DOHH2 (cell line): ENCODE results near the gene IFI44.

Experiments
- H3F3A ChIP-seq: fragments of 200-600 bp; sonication (generic), shearing (Covaris generic); 2 replicates; pipeline ENCODE4 v1.6.0; 2016; ENCODE audit warnings: antibody characterized with exemption, mild to moderate bottlenecking; ENCODE audit not compliant: control insufficient read depth, insufficient read depth
- H3K27ac ChIP-seq: fragments of 200-600 bp; sonication (generic); 2 replicates; pipeline ENCODE4 v1.5.1; 2014; ENCODE audit warnings: low read depth, mild to moderate bottlenecking, low read length, moderate library complexity
- H3K27me3 ChIP-seq: fragments of 200-600 bp; sonication (generic); 2 replicates; pipeline ENCODE4 v1.6.1; 2014; ENCODE audit warnings: mild to moderate bottlenecking, low read length, mixed read lengths; ENCODE audit not compliant: control insufficient read depth
- H3K36me3 ChIP-seq: fragments of 200-600 bp; sonication (generic); 2 replicates; pipeline ENCODE4 v1.6.1; 2014; ENCODE audit warnings: mild to moderate bottlenecking, low read length, moderate library complexity, mixed read lengths; ENCODE audit not compliant: control insufficient read depth
- H3K4me1 ChIP-seq: fragments of 200-600 bp; sonication (generic); 2 replicates; pipeline ENCODE4 v1.6.1; 2014; ENCODE audit warnings: mild to moderate bottlenecking, low read length, mixed read lengths; ENCODE audit not compliant: control insufficient read depth
- H3K4me2 ChIP-seq: fragments of 200-600 bp; sonication (generic); 2 replicates; pipeline ENCODE4 v1.6.0; 2014; ENCODE audit warnings: mild to moderate bottlenecking, low read length, moderate library complexity
- H3K4me3 ChIP-seq: fragments of 200-600 bp; sonication (generic); 2 replicates; pipeline ENCODE4 v1.5.1; 2014; ENCODE audit warnings: mild to moderate bottlenecking, low read length, mixed read lengths
- H3K79me2 ChIP-seq: fragments of 200-600 bp; sonication (generic); 2 replicates; pipeline ENCODE4 v1.6.1; 2014; ENCODE audit warnings: mild to moderate bottlenecking, low read length, mixed read lengths; ENCODE audit not compliant: control insufficient read depth
- H3K9me2 ChIP-seq: fragments of 200-600 bp; sonication (generic); replicated peaks from 2 replicates; pipeline ENCODE4 v1.6.1; 2014; ENCODE audit warnings: mild to moderate bottlenecking, low read length, mixed read lengths; ENCODE audit not compliant: control insufficient read depth
- H3K9me3 ChIP-seq: fragments of 200-600 bp; sonication (generic); 2 replicates; pipeline ENCODE4 v1.6.1; 2014; ENCODE audit warnings: antibody characterized with exemption, low read length, mixed read lengths; ENCODE audit not compliant: control insufficient read depth, insufficient read depth
- H4K20me1 ChIP-seq: fragments of 200-600 bp; sonication (generic); 2 replicates; pipeline ENCODE4 v1.6.0; 2014; ENCODE audit warnings: low read depth, mild to moderate bottlenecking, antibody characterized with exemption, low read length, moderate library complexity; ENCODE audit not compliant: control insufficient read depth, insufficient read depth
- CTCF ChIP-seq: fragments of 200-600 bp; sonication (generic); IDR thresholded peaks from one replicate; pipeline ENCODE4 v1.5.1; 2014; ENCODE audit warnings: antibody characterized with exemption, mild to moderate bottlenecking, low read depth, low read length; ENCODE audit not compliant: poor library complexity, severe bottlenecking
- EZH2phosphoT487 ChIP-seq: fragments of 200-600 bp; sonication (generic); IDR thresholded peaks from 2 replicates; pipeline ENCODE4 v1.6.1; 2017; ENCODE audit warnings: borderline replicate concordance, mild to moderate bottlenecking, antibody characterized with exemption, low read length, moderate library complexity, mixed read lengths

Gene IFI44

GRCh38 chr1:78678324-78678723 lies 28.7 kb downstream of the IFI44 start:
- no peaks in the 10 kb centered on the region for H3K9me3 ChIP-seq
- H3K4me1 ChIP-seq, result no peaks in the 10 kb centered on the region
- H3K9me2 ChIP-seq, result no peaks in the 10 kb centered on the region
- no peak overlapping the region for H3K4me2 ChIP-seq
- no peak overlapping the region for H3K4me3 ChIP-seq
- no peaks in the 10 kb centered on the region for H3K36me3 ChIP-seq
- no peak overlapping the region for H3K27ac ChIP-seq
- no peaks in the 10 kb centered on the region for H3F3A ChIP-seq
- TF ChIP-seq EZH2phosphoT487, result no peak
- TF ChIP-seq CTCF, result no peak
- H4K20me1 ChIP-seq, result no peaks in the 10 kb centered on the region
- H3K79me2 ChIP-seq, result no peaks in the 10 kb centered on the region
- no peaks in the 10 kb centered on the region for H3K27me3 ChIP-seq

DNA sequence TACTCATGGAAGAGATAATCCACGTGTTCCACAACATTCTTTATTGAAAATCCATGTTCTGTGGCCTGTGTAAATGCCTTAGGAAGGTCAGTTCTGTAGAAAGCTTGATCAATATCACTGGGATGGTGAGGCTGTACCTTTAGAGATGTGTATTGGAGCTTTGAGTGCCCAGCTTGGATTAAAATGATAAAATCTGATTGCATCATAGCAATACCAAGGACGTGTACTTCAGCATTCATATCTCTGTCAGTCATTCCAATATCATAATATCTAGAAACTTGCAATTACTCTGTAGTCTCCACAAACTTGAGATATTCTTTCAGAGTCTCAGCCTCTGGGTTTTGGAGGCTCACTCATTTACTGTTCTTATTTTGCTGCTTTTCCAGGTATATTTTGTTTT lies 31.6 kb downstream of the IFI44 start:
- no peaks in the 10 kb centered on the region for H3K9me2 ChIP-seq
- H3K79me2 ChIP-seq, result no peaks in the 10 kb centered on the region
- H4K20me1 ChIP-seq, result no peaks in the 10 kb centered on the region
- H3K9me3 ChIP-seq, result no peaks in the 10 kb centered on the region
- TF ChIP-seq CTCF, result no peak
- no peak for TF ChIP-seq EZH2phosphoT487
- H3F3A ChIP-seq, result no peaks in the 10 kb centered on the region
- H3K4me1 ChIP-seq, result no peaks in the 10 kb centered on the region
- H3K36me3 ChIP-seq, result no peaks in the 10 kb centered on the region
- H3K27ac ChIP-seq, result no peak overlapping the region
- H3K4me2 ChIP-seq, result no peak overlapping the region
- no peaks in the 10 kb centered on the region; the same call in 1 of the 2 replicates for H3K27me3 ChIP-seq
- H3K4me3 ChIP-seq, result no peak overlapping the region

DNA sequence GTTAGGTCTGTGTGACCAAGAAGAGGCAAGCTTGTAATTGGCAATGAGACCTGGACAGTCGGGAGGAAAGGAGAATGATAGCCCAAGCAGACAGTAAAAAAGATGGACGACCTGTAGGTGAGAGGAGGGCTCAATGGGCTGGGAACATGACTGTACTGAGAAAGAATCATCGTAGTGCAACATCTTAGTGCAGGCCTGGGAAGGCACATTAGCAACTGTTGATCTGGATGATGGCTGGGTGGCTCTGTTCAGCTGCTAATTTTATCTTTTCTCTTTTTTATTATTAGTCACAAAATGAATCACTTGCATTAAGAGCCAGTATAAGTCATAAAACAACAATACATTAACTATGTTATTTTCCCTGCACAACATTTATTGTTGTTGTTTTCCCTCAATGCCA lies 32.9 kb downstream of the IFI44 start:
- no peaks in the 10 kb centered on the region for H3F3A ChIP-seq
- H3K27ac ChIP-seq, result no peak overlapping the region
- no peak overlapping the region for H3K4me2 ChIP-seq
- no peaks in the 10 kb centered on the region for H3K9me3 ChIP-seq
- H3K4me1 ChIP-seq, result no peaks in the 10 kb centered on the region
- no peaks in the 10 kb centered on the region for H4K20me1 ChIP-seq
- H3K36me3 ChIP-seq, result no peaks in the 10 kb centered on the region
- H3K79me2 ChIP-seq, result no peaks in the 10 kb centered on the region
- TF ChIP-seq CTCF, result no peak
- no peaks in the 10 kb centered on the region; the same call in 1 of the 2 replicates for H3K27me3 ChIP-seq
- H3K9me2 ChIP-seq, result no peaks in the 10 kb centered on the region
- no peak overlapping the region for H3K4me3 ChIP-seq

- Histone ChIP-seq H3F3A (no peaks in the 10 kb centered on the region), H3K4me3 (no peak overlapping the region), H3K27ac (no peak overlapping the region), H3K79me2 (no peaks in the 10 kb centered on the region), H4K20me1 (no peaks in the 10 kb centered on the region), H3K4me2 (no peak overlapping the region), H3K4me1 (no peaks in the 10 kb centered on the region), H3K9me2 (no peaks in the 10 kb centered on the region), H3K9me3 (no peaks in the 10 kb centered on the region), H3K27me3 (no peaks in the 10 kb centered on the region; the same call in 1 of the 2 replicates), H3K36me3 (no peaks in the 10 kb centered on the region)
- TF ChIP-seq CTCF, result no peak
Measured at GRCh38 chr1:78683079-78683478, 33.4 kb downstream of the IFI44 start.
